Body of pancreas (tissue), 4 donors: ENCODE results near the gene TGFB3. TPM values are rescaled to one million over a fixed set of nuclear protein-coding genes. Genes with fewer than 3 reads are reported as not detected.

ENCODE experiments used
- ATAC-seq: fragments of 150-250 bp; one replicate; pipeline ENCODE4 v1.9.1; 2016
- DNase-seq, 4 donors: peaks; one replicate each; pipeline ENCODE4 v3.0.0-alpha.2; 2019
- H3K27ac ChIP-seq, 4 donors: fragments of 200-600 bp; sonication (generic); 1 replicate in 3 of 4; 2 replicates in 1 of 4; pipeline versions ENCODE4 v1.5.1 to v1.6.1; 2016 to 2019; ENCODE audit warnings: mild to moderate bottlenecking in 1 of 4, mixed read lengths in 1 of 4, moderate library complexity in 1 of 4
- H3K27me3 ChIP-seq, 2 donors: fragments of 200-600 bp; sonication (generic); one replicate each; pipeline ENCODE4 v1.6.0; 2016; ENCODE audit warnings: mild to moderate bottlenecking in 1 of 2
- H3K36me3 ChIP-seq, 2 donors: fragments of 200-600 bp; sonication (generic); replicated peaks in 1 of 2; 2 replicates each; pipeline ENCODE4 v1.5.1; 2016; ENCODE audit warnings: low read depth in 2 of 2; ENCODE audit not compliant: insufficient read depth in 1 of 2
- H3K4me1 ChIP-seq: fragments of 200-600 bp; sonication (generic); one replicate; pipeline ENCODE4 v1.6.0; 2016
- H3K4me3 ChIP-seq, 2 donors: fragments of 200-600 bp; sonication (generic); 1 replicate in 1 of 2; 2 replicates in 1 of 2; pipeline ENCODE4 v1.5.1; 2016 to 2019
- H3K9me3 ChIP-seq, 3 donors: fragments of 200-600 bp; sonication (generic); 1 replicate in 2 of 3; 2 replicates in 1 of 3; pipeline ENCODE4 v1.5.1; 2016
- POLR2A ChIP-seq, 3 donors: fragments of 450-650 bp; IDR thresholded peaks; one replicate each; pipeline ENCODE4 v1.6.1; 2016; ENCODE audit warnings: antibody characterized with exemption in 3 of 3, mild to moderate bottlenecking in 2 of 3
- WGBS, 2 donors: methylation state at CpG; one replicate each; pipeline ENCODE4 v1.1.5; 2017; 5-methylcytosine and 5-hydroxymethylcytosine counted together
- intact Hi-C: fragments of 100-400 bp; cut with DNase I; formaldehyde crosslinking; loops from one replicate; pipeline ENCODE4 v1.15.1; 2023
- total RNA-seq, 2 donors: library from RNA; depleted of rRNA; stranded (reverse); fragments of >200 nt; gene quantifications; one replicate each; pipeline ENCODE4 v1.1.0, GENCODE V29; 2016
- TF ChIP-seq, protein P1 (sequence below), 7 experiments: fragments of 450-650 bp in 4 of 7; fragments of 200-600 bp in 3 of 7; sonication (generic) in 3 of 7; IDR thresholded peaks; one replicate each; pipeline ENCODE4 v1.5.1; 2016 to 2019; ENCODE audit warnings: antibody characterized with exemption in 7 of 7

The TGFB3 gene
- total RNA-seq, 2 donors from 2014 or later, result 23.6 to 30.7 TPM

DNA sequence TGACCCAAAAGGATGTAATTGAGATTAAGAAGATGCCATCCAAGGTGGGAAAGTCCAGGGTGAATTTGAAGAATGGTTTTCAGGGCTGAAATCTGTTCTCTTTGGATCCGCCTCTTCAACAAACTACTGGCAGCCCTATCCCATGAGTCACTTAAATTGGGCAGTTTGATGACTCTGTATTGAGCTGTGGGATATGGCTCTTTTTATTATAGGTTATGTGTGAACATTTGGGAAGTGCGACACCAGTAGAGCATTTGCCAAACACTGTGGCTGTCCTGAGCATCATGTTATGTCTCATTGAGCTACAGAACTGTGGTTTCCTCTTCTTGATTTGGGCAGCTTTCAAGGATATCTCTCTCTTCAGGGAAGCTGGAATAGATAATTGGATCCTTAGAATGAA lies 26.1 kb upstream of the TGFB3 start:
- intact Hi-C loops, result no loop called here
- ATAC-seq, result no peak
- Histone ChIP-seq H3K27me3 (no peaks in the 10 kb centered on the region), H3K4me3 (no peak overlapping the region), H3K36me3 (peaks cover 0 to 3% of the 10 kb centered on the region in 2 donors), H3K27ac (no peak overlapping the region), H3K9me3 (no peaks in the 10 kb centered on the region), H3K4me1 (peaks cover 9% of the 10 kb centered on the region)
- DNase-seq, result no peak
- TF ChIP-seq, protein P1, sequence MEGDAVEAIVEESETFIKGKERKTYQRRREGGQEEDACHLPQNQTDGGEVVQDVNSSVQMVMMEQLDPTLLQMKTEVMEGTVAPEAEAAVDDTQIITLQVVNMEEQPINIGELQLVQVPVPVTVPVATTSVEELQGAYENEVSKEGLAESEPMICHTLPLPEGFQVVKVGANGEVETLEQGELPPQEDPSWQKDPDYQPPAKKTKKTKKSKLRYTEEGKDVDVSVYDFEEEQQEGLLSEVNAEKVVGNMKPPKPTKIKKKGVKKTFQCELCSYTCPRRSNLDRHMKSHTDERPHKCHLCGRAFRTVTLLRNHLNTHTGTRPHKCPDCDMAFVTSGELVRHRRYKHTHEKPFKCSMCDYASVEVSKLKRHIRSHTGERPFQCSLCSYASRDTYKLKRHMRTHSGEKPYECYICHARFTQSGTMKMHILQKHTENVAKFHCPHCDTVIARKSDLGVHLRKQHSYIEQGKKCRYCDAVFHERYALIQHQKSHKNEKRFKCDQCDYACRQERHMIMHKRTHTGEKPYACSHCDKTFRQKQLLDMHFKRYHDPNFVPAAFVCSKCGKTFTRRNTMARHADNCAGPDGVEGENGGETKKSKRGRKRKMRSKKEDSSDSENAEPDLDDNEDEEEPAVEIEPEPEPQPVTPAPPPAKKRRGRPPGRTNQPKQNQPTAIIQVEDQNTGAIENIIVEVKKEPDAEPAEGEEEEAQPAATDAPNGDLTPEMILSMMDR (IDR thresholded peaks at IDR 0.05), result no peak
- no peak for TF ChIP-seq POLR2A (IDR thresholded peaks at IDR 0.05)
- WGBS, 2 donors, result 94% methylated on average over 2 of the region's 2 CpGs

DNA sequence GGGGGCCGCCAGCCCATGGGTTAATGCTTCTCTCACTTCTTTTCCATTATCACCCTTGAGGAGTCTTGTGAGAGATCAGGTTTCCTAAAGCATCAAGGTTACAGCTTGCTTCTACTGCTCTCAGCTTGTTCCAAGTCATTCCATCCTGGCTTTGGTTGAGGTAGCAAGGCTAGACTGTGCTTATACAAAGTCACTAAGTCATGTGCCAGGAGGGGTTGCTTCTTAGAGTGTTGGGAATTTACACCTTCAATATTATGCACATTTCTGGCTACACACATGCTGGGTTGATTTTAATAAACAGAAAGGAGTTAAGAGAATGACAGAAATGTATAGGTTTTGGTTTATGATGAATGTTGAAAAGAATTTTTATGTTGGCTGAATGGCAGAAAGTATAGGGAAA lies 25.6 kb upstream of the TGFB3 start:
- 86 to 94% methylated on average over 1 of the region's 1 CpG for WGBS, 2 donors
- ATAC-seq, result no peak

DNA sequence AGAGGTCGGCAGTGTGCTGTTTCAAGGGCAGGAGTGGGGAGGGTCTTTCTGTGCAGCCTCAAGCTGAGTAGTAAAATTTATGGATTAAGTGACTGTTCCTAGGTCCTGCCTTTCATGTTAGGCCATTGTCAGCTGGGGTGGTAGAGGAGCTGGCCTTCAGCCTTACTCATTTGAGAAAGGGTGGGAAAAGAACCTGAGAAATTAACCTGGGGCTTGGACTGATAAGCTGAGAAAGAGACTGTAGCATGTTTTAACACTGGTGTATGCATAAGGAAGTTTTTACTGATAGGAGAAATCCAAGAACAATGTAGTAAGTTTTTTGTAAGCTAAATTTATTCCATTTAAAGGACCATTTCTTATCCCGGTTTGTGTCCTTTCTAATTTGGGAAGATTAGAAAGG lies 24.5 kb upstream of the TGFB3 start:
- H3K4me1 ChIP-seq, result peaks cover 9% of the 10 kb centered on the region
- no peaks in the 10 kb centered on the region for H3K9me3 ChIP-seq
- DNase-seq (peak in 1 of 4 donors; percentile 9), ATAC-seq (peak; percentile 50)
- H3K36me3 ChIP-seq, result peaks cover 0 to 3% of the 10 kb centered on the region in 2 donors
- H3K4me3 ChIP-seq, result no peak overlapping the region
- peak overlapping the region in 2 of 4 donors; percentile 4 to 29 for H3K27ac ChIP-seq
- no peaks in the 10 kb centered on the region for H3K27me3 ChIP-seq
- intact Hi-C loops, result no loop called here
- WGBS, 2 donors, result 40 to 45% methylated on average over 2 of the region's 2 CpGs
- TF ChIP-seq, protein P1 (IDR thresholded peaks at IDR 0.05), result no peak
- TF ChIP-seq POLR2A (IDR thresholded peaks at IDR 0.05), result no peak

More for the DNA sequence above, 25.6 kb upstream of the TGFB3 start:
- no peaks in the 10 kb centered on the region for H3K9me3 ChIP-seq
- peaks cover 0 to 3% of the 10 kb centered on the region in 2 donors for H3K36me3 ChIP-seq
- no peak overlapping the region for H3K27ac ChIP-seq
- peaks cover 9% of the 10 kb centered on the region for H3K4me1 ChIP-seq
- no peak overlapping the region for H3K4me3 ChIP-seq
- intact Hi-C loops, result no loop called here
- DNase-seq, result no peak
- TF ChIP-seq POLR2A (IDR thresholded peaks at IDR 0.05), result no peak
- TF ChIP-seq, protein P1 (IDR thresholded peaks at IDR 0.05), result no peak
- no peaks in the 10 kb centered on the region for H3K27me3 ChIP-seq

DNA sequence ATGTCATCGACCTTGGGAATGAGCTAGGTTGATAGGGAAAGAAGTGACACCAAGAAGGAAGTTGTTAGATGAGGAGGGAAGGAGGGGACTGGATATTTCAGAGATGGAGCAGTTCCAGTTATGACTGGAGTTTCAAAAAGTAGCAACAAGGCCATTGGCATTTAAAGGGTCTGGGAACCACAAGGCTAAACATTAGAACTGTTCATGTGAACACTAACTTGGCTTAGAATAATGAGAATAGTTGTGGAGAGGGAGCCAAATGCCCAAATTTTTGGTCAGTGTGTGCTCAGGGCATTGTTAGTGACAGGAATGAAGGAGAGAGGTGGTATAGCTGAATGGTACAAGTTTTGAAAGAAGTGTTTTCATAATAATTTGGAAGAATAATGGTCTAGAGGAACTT lies 20.6 kb upstream of the TGFB3 start:
- no peak for TF ChIP-seq POLR2A (IDR thresholded peaks at IDR 0.05)
- TF ChIP-seq, protein P1 (IDR thresholded peaks at IDR 0.05), result no peak
- Histone ChIP-seq H3K27me3 (no peaks in the 10 kb centered on the region), H3K4me3 (no peak overlapping the region), H3K27ac (no peak overlapping the region), H3K4me1 (peaks cover 9% of the 10 kb centered on the region), H3K36me3 (peaks cover 0 to 2% of the 10 kb centered on the region in 2 donors), H3K9me3 (no peaks in the 10 kb centered on the region)
- DNase-seq, result no peak
- intact Hi-C loops, result no loop called here
- 78 to 91% methylated on average over 1 of the region's 1 CpG for WGBS, 2 donors
- ATAC-seq, result no peak

DNA sequence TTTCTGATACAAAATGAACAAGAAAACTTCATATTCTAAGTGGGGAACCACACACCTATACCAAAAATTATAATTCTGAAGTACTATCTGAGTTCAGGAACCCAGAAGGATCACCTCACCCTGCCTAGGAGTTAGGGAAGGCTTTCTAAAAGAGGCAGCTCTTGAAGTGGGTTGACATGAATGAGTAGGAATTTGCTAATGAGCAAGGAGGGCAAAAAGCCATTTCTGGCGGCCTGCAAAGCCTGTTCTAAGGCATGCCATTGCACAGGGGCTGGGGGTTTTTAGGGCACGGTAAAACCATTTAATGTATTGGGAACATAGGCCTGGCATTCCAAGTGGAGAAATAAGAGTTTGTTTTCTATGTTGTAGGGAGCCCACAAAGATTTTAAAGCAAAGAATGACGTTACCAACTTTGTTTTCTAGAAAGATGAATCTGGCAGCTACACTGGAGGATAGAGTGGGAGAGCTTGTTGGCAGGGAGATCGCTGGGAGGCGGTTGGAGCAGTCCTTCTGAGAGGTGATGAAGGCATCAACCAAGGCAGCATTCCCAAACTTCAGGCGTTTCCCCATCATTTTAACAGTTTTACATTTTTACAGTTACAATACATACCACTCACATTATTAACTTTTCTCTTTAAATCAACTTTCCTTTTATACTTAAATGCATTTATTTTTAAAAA lies 17.9 kb upstream of the TGFB3 start:
- ATAC-seq, result no peak
- Histone ChIP-seq H3K4me1 (no peaks in the 10 kb centered on the region), H3K27me3 (no peaks in the 10 kb centered on the region), H3K36me3 (peaks cover 0 to 4% of the 10 kb centered on the region in 2 donors), H3K4me3 (no peak overlapping the region), H3K27ac (no peak overlapping the region), H3K9me3 (no peaks in the 10 kb centered on the region)
- TF ChIP-seq, protein P1 (IDR thresholded peaks at IDR 0.05), result no peak
- TF ChIP-seq POLR2A (IDR thresholded peaks at IDR 0.05), result no peak
- WGBS, 2 donors, result 89 to 93% methylated on average over 6 of the region's 6 CpGs
- intact Hi-C loops, result no loop called here
- no peak for DNase-seq
